Hematopoietic multipotent progenitor cell treated with erythropoietin and hydrocortisone succinate and interleukin-3 and kit ligand, for 15 days (in vitro differentiated cells): ENCODE results near the gene ANKRD28.
"Not testable (repeated sequence)": the region's sequence is repeated elsewhere in the genome, so short reads cannot be mapped to it uniquely, and the experiment has no call there.

ENCODE experiments used
- DNase-seq: peaks from one replicate; pipeline ENCODE4 v3.0.0-alpha.2; 2015; ENCODE audit warnings: low spot score

ANKRD28 gene

DNA sequence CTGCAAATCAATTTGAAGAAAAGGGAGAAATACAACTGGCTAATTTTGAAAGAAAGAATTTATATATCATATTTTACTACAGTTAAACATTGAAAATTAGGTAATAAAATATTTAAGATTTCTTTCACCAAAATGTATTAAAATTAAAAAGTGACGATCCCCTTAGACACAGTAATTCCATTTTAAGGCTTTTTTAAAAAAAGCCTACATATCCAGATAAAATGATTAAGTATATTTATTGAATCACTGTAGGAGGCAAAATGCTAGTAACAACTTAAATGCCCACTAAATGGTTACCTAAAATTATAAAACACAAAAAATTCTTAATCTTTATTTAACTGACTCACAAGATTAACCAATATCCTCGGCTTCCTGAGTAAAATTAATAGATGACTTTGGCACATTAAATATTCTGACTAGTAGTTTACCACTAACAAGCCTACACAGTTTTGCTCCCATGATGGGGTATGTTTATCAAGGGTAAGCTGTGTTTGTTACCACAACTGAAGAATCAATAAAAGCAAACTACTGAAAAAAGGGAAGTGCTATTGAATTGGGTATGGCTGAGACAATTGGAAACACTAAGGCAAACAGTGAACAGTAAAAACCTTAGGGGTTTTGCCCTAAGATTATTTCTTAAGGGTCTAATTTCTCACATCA lies 28.4 kb downstream of the ANKRD28 start:
- no peak for DNase-seq

DNA sequence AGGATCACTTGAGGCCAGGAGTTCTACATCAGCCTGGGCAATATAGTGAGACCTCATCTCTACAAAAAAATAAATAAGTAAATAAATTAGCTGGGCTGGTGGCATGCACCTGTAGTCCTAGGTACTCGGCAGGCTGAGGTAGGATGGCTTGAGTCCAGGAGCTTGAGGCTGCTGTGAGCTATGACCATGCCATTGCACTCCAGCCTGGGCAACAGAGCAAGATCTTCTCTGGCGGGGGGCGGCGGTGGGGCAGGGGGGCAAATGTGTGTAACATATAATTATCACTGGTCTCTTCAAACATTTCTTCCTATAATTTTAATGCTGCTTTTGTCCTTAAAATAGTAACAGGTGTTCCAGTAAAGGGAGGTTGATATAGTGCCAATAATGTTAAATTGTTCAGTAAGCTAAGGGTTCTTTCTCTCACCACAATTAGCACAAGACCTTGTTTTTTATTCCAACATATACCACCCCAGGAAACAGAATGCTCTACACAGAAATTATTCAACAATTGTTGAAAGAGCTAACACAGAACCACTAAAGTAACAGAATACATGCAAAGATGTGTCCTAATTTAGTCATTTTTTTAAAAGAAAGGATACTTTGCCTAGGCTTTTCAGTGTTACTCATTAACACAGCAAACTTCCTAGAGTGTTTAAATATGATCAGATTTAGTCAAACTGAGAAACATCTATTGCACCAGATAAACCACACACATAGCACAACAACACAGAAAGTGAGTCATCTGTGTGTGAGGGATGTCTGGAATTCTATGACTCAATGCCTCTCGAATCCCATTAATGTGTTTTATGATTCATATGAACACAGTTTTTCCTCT lies 29.1 kb downstream of the ANKRD28 start:
- no peak for DNase-seq

DNA sequence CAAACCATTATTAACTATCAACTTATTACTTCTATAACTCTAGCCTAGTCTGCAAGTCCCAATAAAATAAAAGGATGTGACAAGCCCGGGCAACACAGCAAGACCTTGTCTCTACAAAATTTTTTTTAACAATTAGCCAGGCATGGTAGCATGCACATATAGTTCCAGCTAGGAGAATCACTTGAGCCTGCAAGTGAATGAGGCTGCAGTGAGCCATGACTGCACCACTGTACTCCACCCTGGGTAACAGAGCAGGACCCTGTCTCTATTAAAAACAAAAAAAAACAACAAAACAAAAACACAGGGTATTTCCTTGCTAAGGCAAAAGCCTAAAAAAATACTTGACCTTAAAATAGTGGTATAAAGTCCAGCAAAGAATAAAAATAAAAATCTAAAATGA lies 31.4 kb downstream of the ANKRD28 start:
- DNase-seq = no peak

DNA sequence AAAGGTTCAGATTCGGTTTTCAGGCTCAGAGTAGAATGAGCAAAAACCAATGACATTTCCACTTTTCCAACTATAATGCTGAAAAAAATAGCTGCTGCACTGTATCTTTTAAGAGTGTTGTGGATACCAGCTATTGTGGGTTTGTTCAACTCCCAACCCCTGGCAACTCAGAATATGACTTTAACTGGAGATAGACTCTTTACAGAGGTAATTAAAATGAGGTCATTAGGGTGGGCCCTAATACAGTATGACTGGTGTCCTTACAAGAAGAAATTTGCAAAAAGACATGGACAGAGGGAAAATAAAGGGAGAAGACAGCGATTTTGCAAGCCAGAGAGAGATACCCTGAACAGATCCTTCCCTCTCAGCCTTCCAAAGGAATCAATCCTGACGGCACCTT lies 39.5 kb downstream of the ANKRD28 start:
- DNase-seq = no peak

GRCh38 chr3:15757824-15758223 lies 40.0 kb downstream of the ANKRD28 start:
- no peak for DNase-seq

- DNase-seq = no peak
Measured at GRCh38 chr3:15756505-15756904, 41.3 kb downstream of the ANKRD28 start.

DNA sequence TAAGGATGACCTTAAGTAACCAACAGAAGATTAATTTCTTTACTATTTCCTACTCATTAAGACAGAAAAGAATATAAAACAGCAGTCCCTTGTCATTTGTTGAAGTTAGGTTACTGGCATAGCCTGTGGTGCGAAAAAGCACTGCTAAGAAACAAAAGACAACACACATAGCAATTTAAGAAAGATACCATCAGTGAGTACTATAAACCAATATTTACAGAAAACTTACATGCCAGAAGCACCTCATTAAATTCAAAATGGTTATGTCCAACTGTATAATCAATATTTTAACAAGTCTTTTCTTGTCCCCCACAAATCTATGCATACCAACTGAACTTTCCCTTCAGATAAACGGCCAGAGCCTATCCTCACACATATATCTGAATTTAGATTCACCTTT lies 42.0 kb downstream of the ANKRD28 start:
- no peak for DNase-seq

DNA sequence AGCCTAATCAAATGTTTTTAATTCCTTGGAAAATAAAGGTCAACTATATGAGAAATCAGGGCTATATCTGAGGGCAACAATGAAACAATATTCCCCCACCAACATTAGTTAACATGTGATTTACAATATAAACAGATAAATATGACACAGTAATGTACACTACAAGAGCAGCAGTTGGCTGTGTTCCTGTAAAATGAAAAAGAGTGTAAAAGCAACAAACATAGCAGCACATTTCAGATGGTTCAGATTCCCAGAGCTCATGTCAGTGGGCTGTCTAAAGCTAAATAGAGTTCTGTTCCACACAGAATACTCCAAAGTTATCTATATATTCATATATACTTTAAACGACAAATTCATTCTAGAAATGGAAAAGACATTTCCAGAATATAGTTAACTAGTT lies 42.6 kb downstream of the ANKRD28 start:
- no peak for DNase-seq

DNA sequence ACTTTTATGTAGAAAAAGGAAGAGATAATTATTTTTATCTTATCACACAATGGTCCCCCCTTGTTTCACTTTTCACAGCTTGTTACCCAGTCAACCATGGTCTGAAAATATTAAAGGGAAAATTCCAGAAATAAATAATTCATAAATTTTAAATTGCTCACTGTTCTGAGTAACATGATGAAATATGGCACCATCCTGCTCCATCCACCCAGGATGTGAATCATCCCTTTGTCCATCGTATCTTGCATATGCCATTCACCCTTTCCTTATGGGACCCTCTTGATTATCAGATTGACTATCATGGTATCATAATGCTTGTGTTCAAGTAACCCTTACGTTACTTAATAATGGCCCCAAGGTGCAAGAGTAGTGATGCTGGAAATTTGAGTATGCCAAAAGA lies 43.7 kb downstream of the ANKRD28 start:
- DNase-seq = no peak

- DNase-seq = peak; percentile 17
Measured at GRCh38 chr3:15753056-15753710, 44.6 kb downstream of the ANKRD28 start.

GRCh38 chr3:15750879-15751278 lies 46.9 kb downstream of the ANKRD28 start:
- DNase-seq = no peak

DNA sequence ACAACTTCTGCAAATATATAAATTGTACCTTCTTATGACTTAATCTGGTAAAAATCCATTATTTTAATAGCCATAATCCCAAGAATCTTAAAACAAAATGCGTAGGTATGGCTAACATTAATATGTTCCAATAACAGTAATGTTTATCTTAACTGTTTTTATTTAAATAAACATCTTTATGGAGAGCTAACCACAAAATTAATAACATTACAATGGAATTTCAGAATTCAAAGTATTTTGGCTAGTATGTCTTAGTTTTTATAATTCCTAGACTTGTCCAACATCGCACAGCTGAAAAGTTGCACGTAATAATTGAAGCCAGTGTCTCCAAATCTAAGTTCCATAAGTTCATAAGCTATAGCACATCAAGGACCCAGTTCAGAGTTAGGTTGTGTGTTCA lies 47.6 kb downstream of the ANKRD28 start:
- DNase-seq = no peak

DNA sequence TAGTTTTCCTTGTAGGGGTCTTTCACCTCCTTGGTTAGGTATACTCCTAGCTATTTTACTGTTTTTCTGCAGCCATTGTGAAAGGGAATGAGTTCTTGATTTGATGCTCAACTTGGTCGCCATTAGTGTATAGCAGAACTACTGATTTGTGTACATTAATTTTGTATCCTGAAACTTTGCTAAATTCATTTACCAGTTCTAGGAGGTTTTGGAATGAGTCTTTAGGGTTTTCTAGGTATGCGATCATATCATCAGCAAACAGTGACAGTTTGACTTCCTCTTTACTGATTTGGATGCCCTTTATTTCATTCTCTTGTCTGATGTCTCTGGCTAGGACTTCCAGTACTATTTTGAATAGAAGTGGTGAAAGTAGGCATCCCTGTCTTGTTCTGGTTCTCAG lies 51.9 kb downstream of the ANKRD28 start:
- DNase-seq = not testable (repeated sequence)

DNA sequence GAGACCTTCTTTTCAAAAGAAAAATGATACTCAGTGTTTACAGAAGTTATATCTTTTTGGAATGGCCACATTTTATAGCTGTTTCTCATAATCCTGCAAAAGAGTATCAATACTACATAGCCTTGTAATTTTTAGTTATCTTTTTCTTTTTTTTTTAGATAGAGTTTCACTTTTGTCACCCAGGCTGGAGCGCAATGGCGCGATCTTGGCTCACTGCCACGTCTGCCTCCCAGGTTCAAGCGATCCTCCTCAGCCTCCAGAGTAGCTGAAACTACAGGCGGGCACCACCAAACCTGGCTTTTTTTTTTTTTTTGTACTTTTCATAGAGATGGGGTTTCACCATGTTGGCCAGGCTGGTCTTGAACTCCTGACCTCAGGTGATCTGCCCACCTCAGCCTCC lies 53.6 kb downstream of the ANKRD28 start:
- no peak for DNase-seq

GRCh38 chr3:15743587-15744009 lies 54.2 kb downstream of the ANKRD28 start:
- no peak for DNase-seq

- DNase-seq = not testable (repeated sequence)
Measured at GRCh38 chr3:15742236-15742635, 55.5 kb downstream of the ANKRD28 start.

- DNase-seq = not testable (repeated sequence)
Measured at GRCh38 chr3:15738616-15739005, 59.2 kb downstream of the ANKRD28 start.

DNA sequence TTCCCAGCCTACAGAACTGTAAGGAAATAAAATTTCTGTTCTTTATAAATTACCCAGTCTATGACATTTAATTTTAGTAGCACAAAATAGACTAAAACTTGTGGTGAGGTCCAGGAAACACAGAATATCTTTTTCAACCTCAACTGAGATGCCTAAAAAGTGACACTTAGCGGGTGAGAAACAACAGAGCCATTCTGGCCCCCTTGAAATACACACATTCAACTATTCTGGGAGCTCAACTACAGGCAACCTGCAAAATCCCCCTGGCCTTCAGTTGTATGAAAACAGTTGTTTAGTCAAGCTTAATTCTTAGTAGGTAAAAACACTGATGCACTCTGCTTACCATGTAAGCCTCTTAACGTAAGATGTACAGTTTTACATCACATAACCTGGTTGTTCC lies 66.8 kb downstream of the ANKRD28 start:
- DNase-seq = no peak

DNA sequence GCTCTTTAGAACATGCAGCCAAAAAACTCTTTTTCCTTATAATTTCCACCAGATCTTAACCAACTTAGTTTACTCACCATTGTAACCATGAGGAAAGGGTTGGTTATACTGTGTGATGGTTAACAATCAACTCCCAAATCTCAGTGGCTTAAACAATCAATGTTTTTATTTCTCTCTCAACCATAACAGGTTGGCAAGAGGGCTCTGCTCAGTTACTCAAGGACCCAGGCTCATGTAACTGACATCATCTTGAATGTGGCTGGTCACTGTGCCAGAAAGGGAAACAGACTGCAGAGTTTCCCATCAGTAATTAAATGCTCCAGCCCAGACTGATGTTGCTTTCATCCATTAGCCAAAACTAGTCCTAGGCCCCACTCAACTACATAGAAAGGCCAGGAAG lies 69.0 kb downstream of the ANKRD28 start:
- no peak for DNase-seq

GRCh38 chr3:15726881-15727280 lies 70.9 kb downstream of the ANKRD28 start:
- DNase-seq = no peak

GRCh38 chr3:15726043-15726442 lies 71.7 kb downstream of the ANKRD28 start:
- no peak for DNase-seq

- no peak for DNase-seq
Measured at GRCh38 chr3:15724446-15724845, 73.3 kb downstream of the ANKRD28 start.

- DNase-seq = no peak
Measured at GRCh38 chr3:15723624-15723884, 74.2 kb downstream of the ANKRD28 start.
